Prostate gland (tissue), 2 donors: Measurements from ENCODE around the gene BTD.

Source experiments
- POLR2A ChIP-seq: fragments of 450-650 bp; IDR thresholded peaks from one replicate; pipeline ENCODE4 v1.6.1; 2016; ENCODE audit warnings: antibody characterized with exemption, mild to moderate bottlenecking
- TF ChIP-seq, protein P1 (sequence below), 4 experiments: fragments of 200-600 bp in 2 of 4; fragments of 450-650 bp in 2 of 4; sonication (generic) in 2 of 4; IDR thresholded peaks; 1 replicate in 3 of 4; 2 replicates in 1 of 4; pipeline ENCODE4 v1.5.1; 2016 to 2019; ENCODE audit warnings: antibody characterized with exemption in 4 of 4, mild to moderate bottlenecking in 2 of 4, moderate library complexity in 2 of 4

DNA sequence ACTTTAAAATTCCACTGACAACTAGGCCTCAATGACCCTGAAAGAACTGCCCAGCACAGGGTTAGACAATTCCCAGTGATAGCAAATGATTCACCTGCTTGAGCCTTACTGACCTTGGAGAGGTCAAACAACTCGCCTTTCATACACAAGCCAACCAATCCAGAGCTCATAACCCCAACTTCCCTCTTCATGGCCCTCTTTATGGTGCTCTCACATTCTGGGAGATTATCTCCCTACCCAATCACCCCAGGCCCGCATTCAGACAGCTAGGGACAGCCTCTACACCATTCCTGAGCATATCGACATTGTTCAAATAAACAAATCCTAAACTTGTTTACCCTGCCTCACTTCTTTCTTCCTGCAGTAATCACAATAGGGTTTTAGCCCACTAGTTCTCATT lies 47.8 kb upstream of the BTD start:
- TF ChIP-seq, protein P1, sequence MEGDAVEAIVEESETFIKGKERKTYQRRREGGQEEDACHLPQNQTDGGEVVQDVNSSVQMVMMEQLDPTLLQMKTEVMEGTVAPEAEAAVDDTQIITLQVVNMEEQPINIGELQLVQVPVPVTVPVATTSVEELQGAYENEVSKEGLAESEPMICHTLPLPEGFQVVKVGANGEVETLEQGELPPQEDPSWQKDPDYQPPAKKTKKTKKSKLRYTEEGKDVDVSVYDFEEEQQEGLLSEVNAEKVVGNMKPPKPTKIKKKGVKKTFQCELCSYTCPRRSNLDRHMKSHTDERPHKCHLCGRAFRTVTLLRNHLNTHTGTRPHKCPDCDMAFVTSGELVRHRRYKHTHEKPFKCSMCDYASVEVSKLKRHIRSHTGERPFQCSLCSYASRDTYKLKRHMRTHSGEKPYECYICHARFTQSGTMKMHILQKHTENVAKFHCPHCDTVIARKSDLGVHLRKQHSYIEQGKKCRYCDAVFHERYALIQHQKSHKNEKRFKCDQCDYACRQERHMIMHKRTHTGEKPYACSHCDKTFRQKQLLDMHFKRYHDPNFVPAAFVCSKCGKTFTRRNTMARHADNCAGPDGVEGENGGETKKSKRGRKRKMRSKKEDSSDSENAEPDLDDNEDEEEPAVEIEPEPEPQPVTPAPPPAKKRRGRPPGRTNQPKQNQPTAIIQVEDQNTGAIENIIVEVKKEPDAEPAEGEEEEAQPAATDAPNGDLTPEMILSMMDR (IDR thresholded peaks at IDR 0.05), result no peak
- TF ChIP-seq POLR2A, result no peak
